ENCODE measurements around the gene NFATC2. TPM values are rescaled to one million over a fixed set of nuclear protein-coding genes. Genes with fewer than 3 reads are reported as not detected.

NFATC2 gene
- total RNA-seq, 1 donor from 2014 or later = 1.9 TPM

- DNase-seq (ENCODE audit: low read depth) = no peak
- TF ChIP-seq, protein P1, sequence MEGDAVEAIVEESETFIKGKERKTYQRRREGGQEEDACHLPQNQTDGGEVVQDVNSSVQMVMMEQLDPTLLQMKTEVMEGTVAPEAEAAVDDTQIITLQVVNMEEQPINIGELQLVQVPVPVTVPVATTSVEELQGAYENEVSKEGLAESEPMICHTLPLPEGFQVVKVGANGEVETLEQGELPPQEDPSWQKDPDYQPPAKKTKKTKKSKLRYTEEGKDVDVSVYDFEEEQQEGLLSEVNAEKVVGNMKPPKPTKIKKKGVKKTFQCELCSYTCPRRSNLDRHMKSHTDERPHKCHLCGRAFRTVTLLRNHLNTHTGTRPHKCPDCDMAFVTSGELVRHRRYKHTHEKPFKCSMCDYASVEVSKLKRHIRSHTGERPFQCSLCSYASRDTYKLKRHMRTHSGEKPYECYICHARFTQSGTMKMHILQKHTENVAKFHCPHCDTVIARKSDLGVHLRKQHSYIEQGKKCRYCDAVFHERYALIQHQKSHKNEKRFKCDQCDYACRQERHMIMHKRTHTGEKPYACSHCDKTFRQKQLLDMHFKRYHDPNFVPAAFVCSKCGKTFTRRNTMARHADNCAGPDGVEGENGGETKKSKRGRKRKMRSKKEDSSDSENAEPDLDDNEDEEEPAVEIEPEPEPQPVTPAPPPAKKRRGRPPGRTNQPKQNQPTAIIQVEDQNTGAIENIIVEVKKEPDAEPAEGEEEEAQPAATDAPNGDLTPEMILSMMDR (conservative IDR thresholded peaks at IDR 0.05; ENCODE audit: low read depth, low read length) = no peak
- no peak overlapping the region for H3K4me3 ChIP-seq (ENCODE audit: low read depth, low read length)
These were observed 109.6 kb downstream of the NFATC2 start for GRCh38 chr20:51432875-51433274.

DNA sequence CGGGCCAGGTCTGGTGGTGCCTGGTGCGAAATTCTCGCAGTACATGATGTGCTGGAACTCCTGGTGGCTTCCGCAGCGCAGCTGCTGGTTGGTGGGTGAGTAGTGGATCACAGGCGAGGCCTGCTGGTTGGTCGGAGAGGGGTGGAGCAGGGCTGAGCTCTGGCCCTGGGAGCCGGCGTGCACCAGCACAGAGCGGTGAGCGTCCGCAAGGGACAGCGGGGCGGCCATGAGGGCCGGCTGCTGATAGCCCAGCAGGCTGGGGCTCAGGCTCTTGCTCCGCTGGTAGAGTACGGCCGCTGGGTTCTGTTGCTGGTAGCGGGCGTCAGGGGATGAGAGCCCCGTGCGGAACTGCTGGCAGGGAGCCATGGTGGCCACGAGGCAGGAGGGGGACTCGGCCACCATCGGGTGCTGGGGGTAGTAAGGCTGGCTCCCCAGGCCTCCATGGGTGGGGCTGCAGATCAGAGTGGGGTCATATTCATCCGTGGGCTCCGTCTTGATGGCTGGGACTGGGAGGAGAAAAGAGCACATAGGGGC lies 110.2 kb downstream of the NFATC2 start:
- no peak for DNase-seq (ENCODE audit: low read depth)
- TF ChIP-seq, protein P1 (conservative IDR thresholded peaks at IDR 0.05; ENCODE audit: low read depth, low read length) = no peak
- no peak overlapping the region for H3K4me3 ChIP-seq (ENCODE audit: low read depth, low read length)

GRCh38 chr20:51431321-51431720 lies 111.2 kb downstream of the NFATC2 start:
- no peak overlapping the region for H3K4me3 ChIP-seq (ENCODE audit: low read depth, low read length)
- no peak for DNase-seq (ENCODE audit: low read depth)
- TF ChIP-seq, protein P1 (conservative IDR thresholded peaks at IDR 0.05; ENCODE audit: low read depth, low read length) = no peak

- no peak for DNase-seq (ENCODE audit: low read depth)
These were observed 112.1 kb downstream of the NFATC2 start for GRCh38 chr20:51430198-51430950.

GRCh38 chr20:51429696-51430095 lies 112.8 kb downstream of the NFATC2 start:
- H3K4me3 ChIP-seq (ENCODE audit: low read depth, low read length) = no peak overlapping the region
- TF ChIP-seq, protein P1 (conservative IDR thresholded peaks at IDR 0.05; ENCODE audit: low read depth, low read length) = no peak
- no peak for DNase-seq (ENCODE audit: low read depth)

More at GRCh38 chr20:51430198-51430950, 112.1 kb downstream of the NFATC2 start:
- TF ChIP-seq, protein P1 (conservative IDR thresholded peaks at IDR 0.05; ENCODE audit: low read depth, low read length) = no peak
- H3K4me3 ChIP-seq (ENCODE audit: low read depth, low read length) = no peak overlapping the region

DNA sequence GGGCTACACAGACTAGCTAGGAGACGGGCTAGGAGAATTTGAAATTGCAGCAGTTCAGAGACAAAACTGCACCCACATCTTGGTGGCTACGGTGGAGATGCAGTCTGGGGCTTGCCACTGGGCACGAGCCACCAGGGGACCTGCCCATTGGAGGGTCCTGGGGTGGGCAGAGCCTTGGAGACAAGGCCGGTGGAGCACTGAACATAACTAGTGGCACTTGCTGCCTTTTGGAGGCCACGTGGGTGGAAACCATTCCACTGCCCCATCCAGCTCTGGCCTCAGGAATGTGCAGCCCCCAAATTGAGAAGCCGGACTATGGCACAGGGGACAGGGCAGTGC lies 113.4 kb downstream of the NFATC2 start:
- TF ChIP-seq, protein P1 (conservative IDR thresholded peaks at IDR 0.05; ENCODE audit: low read depth, low read length) = no peak
- no peak overlapping the region for H3K4me3 ChIP-seq (ENCODE audit: low read depth, low read length)
- no peak for DNase-seq (ENCODE audit: low read depth)

Data from epithelial cell of proximal tubule (primary cell).